ENCODE results near the gene RPL37. TPM values are rescaled to one million over a fixed set of nuclear protein-coding genes. Genes with fewer than 3 reads are reported as not detected.
"Not testable (repeated sequence)": the region's sequence is repeated elsewhere in the genome, so short reads cannot be mapped to it uniquely, and the experiment has no call there.

The RPL37 gene
- total RNA-seq, 3 donors from 2014 or later (not counting 1 experiment from before 2014, with no cell fraction given) = 961 to 1,288 (median 1,179) TPM

GRCh38 chr5:40797273-40798011, 37.6 kb downstream of the RPL37 start:
- Mint-ChIP-seq H3K4me1 (peaks cover 43 to 46% of the 10 kb centered on the region in 2 donors), H3K36me3 (no peaks in the 10 kb centered on the region), H3K9me3 (no peaks in the 10 kb centered on the region), H3K27me3 (ENCODE audit: low read depth in 2 of 2) (peaks cover 0 to 7% of the 10 kb centered on the region in 2 donors), H3K4me3 (peak overlapping the region; percentile 92), H3K27ac (peak overlapping the region; percentile 89 to 95)
- intact Hi-C loops (cut with micrococcal nuclease) = loop anchor here (1.0 kb wide), 2 partner anchors 37 to 42 kb away; partner anchors contain the start of gene TTC33
- no peak for TF ChIP-seq CTCF (IDR thresholded peaks at IDR 0.05)
- peaks cover 8% of the 10 kb centered on the region for H3K4me1 ChIP-seq (ENCODE audit: control insufficient read depth, insufficient read depth, low read length)
- H3K4me3 ChIP-seq (ENCODE audit: low read length) = peak overlapping the region; percentile 97
- no peaks in the 10 kb centered on the region for H3K36me3 ChIP-seq (ENCODE audit: control insufficient read depth, insufficient read depth, low read length)
- WGBS (ENCODE audit: insufficient coverage) = under 1% methylated on average over 50 of the region's 56 CpGs
- DNase-seq = peak; percentile 68 to 89
- ATAC-seq = peak; percentile 24 to 41 (median 33)
- H3K27ac ChIP-seq (ENCODE audit: low read length) = peak overlapping the region; percentile 92
- H3K27me3 ChIP-seq (ENCODE audit: control insufficient read depth, insufficient read depth, low read length) = no peaks in the 10 kb centered on the region
- H3K9me3 ChIP-seq (ENCODE audit: control insufficient read depth, insufficient read depth, low read length) = no peaks in the 10 kb centered on the region

DNA sequence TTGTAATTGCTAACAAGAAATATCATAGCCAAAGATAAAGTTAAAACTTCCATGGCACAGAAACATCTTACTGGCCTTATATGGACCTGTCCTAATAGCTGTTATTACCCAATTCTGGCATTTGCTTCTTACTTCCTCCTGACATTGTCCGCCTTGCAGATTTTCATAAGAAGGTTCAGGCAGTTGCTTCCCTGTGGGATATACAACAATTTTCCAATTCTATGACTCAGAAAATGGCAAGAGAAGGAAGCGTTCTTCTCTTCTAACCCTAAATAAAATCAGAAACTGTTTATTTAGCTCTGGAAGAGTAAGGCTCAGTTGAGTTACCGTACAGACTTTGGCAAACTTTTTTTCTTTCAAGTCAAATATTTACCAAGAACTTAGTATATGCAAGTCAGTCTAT, 38.5 kb downstream of the RPL37 start:
- H3K4me3 ChIP-seq (ENCODE audit: low read length) = no peak overlapping the region
- intact Hi-C loops (cut with micrococcal nuclease) = no loop called here

DNA sequence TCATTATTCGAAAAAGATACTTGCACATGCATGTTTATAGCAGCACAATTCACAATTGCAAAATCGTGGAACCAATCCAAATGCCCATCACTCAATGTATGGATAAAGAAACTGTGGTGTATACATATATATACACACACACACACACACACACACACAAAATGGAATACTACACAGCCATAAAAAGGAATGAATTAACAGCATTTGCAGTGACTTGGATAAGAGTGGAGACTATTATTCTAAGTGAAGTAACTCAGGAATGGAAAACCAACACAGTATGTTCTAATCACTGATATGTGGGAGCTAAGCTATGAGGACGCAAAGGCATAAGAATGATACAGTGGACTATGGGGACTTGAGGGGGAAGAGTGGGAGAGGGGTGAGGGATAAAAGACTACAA, 40.1 kb downstream of the RPL37 start:
- H3K27ac ChIP-seq (ENCODE audit: low read length); intact Hi-C loops (cut with micrococcal nuclease); H3K4me3 ChIP-seq (ENCODE audit: low read length); ATAC-seq; H3K27me3 Mint-ChIP-seq (ENCODE audit: low read depth in 2 of 2); H3K36me3 ChIP-seq (ENCODE audit: control insufficient read depth, insufficient read depth, low read length); DNase-seq; H3K9me3 Mint-ChIP-seq; H3K9me3 ChIP-seq (ENCODE audit: control insufficient read depth, insufficient read depth, low read length); H3K4me3 Mint-ChIP-seq; H3K27me3 ChIP-seq (ENCODE audit: control insufficient read depth, insufficient read depth, low read length); H3K27ac Mint-ChIP-seq; H3K36me3 Mint-ChIP-seq: not testable (repeated sequence)
- H3K4me1 Mint-ChIP-seq = peaks cover 55 to 62% of the 10 kb centered on the region in 2 donors
- peaks cover 10% of the 10 kb centered on the region for H3K4me1 ChIP-seq (ENCODE audit: control insufficient read depth, insufficient read depth, low read length)
- 100% methylated on average over 2 of the region's 3 CpGs for WGBS (ENCODE audit: insufficient coverage)

More for the DNA sequence above, 38.5 kb downstream of the RPL37 start:
- H3K36me3 ChIP-seq (ENCODE audit: control insufficient read depth, insufficient read depth, low read length) = no peaks in the 10 kb centered on the region
- H3K27ac ChIP-seq (ENCODE audit: low read length) = no peak overlapping the region
- peaks cover 8% of the 10 kb centered on the region for H3K4me1 ChIP-seq (ENCODE audit: control insufficient read depth, insufficient read depth, low read length)
- no peaks in the 10 kb centered on the region for H3K9me3 ChIP-seq (ENCODE audit: control insufficient read depth, insufficient read depth, low read length)
- 85% methylated on average over 2 of the region's 3 CpGs for WGBS (ENCODE audit: insufficient coverage)
- H3K4me1 Mint-ChIP-seq = peaks cover 46 to 47% of the 10 kb centered on the region in 2 donors
- DNase-seq (peak in 1 of 2 donors; percentile 6), ATAC-seq (no peak)
- peak overlapping the region; percentile 92 for H3K4me3 Mint-ChIP-seq
- H3K9me3 Mint-ChIP-seq = no peaks in the 10 kb centered on the region
- H3K27ac Mint-ChIP-seq = peak overlapping the region; percentile 89 to 95
- peaks cover 0 to under 1% of the 10 kb centered on the region in 2 donors for H3K27me3 Mint-ChIP-seq (ENCODE audit: low read depth in 2 of 2)
- no peaks in the 10 kb centered on the region for H3K36me3 Mint-ChIP-seq
- no peaks in the 10 kb centered on the region for H3K27me3 ChIP-seq (ENCODE audit: control insufficient read depth, insufficient read depth, low read length)
- no peak for TF ChIP-seq CTCF (IDR thresholded peaks at IDR 0.05)

DNA sequence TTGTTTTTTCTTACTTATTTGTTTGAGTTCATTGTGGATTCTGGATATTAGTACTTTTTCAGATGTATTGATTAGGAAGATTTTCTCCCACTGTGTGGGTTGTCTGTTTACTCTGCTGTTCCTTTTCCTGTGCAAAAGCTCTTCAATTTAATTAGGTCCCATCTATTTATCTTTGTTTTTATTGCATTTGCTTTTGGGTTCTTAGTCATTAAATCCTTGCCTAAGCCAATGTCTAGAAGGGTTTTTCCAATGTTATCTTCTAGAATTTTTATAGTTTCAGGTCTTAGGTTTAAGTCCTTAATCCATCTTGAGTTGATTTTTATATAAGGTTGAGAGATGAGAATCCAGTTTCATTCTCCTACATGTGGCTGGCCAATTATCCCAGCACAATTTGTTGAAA, 40.7 kb downstream of the RPL37 start:
- H3K27me3 Mint-ChIP-seq (ENCODE audit: low read depth in 2 of 2); H3K9me3 Mint-ChIP-seq; H3K36me3 ChIP-seq (ENCODE audit: control insufficient read depth, insufficient read depth, low read length); H3K27ac ChIP-seq (ENCODE audit: low read length); H3K4me3 Mint-ChIP-seq; H3K4me3 ChIP-seq (ENCODE audit: low read length); ATAC-seq; H3K36me3 Mint-ChIP-seq; H3K9me3 ChIP-seq (ENCODE audit: control insufficient read depth, insufficient read depth, low read length); intact Hi-C loops (cut with micrococcal nuclease); H3K27me3 ChIP-seq (ENCODE audit: control insufficient read depth, insufficient read depth, low read length); DNase-seq: not testable (repeated sequence)
- peaks cover 10% of the 10 kb centered on the region for H3K4me1 ChIP-seq (ENCODE audit: control insufficient read depth, insufficient read depth, low read length)
- peaks cover 57 to 66% of the 10 kb centered on the region in 2 donors for H3K4me1 Mint-ChIP-seq
- H3K27ac Mint-ChIP-seq = peak overlapping the region in 1 of 2 donors; percentile 29

DNA sequence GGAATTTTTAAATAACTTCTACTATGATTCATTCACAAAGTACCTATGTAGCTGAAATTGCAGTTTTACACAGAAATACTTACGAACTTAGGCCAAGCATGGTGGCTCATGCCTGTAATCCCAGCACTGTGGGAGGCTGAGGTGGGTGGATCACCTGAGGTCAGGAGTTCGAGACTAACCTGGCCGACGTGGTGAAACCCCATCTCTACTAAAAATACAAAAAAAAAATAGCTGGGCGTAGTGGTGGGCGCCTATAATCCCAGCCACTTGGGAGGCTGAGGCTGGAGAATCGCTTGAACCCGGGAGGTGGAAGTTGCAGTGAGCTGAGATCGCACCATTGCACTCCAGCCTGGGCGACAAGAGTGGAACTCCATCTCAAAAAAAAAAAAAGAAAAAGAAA, 42.3 kb downstream of the RPL37 start:
- H3K27me3 Mint-ChIP-seq (ENCODE audit: low read depth in 2 of 2); H3K36me3 ChIP-seq (ENCODE audit: control insufficient read depth, insufficient read depth, low read length); H3K36me3 Mint-ChIP-seq; H3K9me3 Mint-ChIP-seq; H3K4me3 ChIP-seq (ENCODE audit: low read length); H3K27ac Mint-ChIP-seq; H3K4me3 Mint-ChIP-seq; H3K27me3 ChIP-seq (ENCODE audit: control insufficient read depth, insufficient read depth, low read length); H3K9me3 ChIP-seq (ENCODE audit: control insufficient read depth, insufficient read depth, low read length); H3K27ac ChIP-seq (ENCODE audit: low read length); intact Hi-C loops (cut with micrococcal nuclease); H3K4me1 ChIP-seq (ENCODE audit: control insufficient read depth, insufficient read depth, low read length); DNase-seq; ATAC-seq: not testable (repeated sequence)
- 100% methylated on average over 5 of the region's 10 CpGs for WGBS (ENCODE audit: insufficient coverage)
- H3K4me1 Mint-ChIP-seq = peaks cover 66 to 74% of the 10 kb centered on the region in 2 donors
